K562 (cell line): Measurements from ENCODE around the gene CAPS. TPM values are rescaled to one million over a fixed set of nuclear protein-coding genes. Genes with fewer than 3 reads are reported as not detected.

Source experiments
- ATAC-seq: fragments of 200-7000 bp; cut with Tn5 transposase; 3 replicates; pipeline ENCODE4 v1.9.1; 2020; ENCODE audit warnings: moderate library complexity
- BruUV-seq: library from RNA; stranded (reverse); fragments of 400-500 nt; replicated peaks from 2 replicates; lab custom pipeline; 2021; lab: Mats Ljungman, UMichigan
- CTCF ChIA-PET: fragments of 300-600 bp; formaldehyde crosslinking; extraction: SDS; loops from one replicate; lab custom pipeline; 2021; ENCODE audit warnings: low intra/inter-chr PET ratio; lab: Yijun Ruan, JAX
- POLR2A ChIA-PET: fragments of 300-600, 350-650 bp; sonication (Branson Sonifier 250); formaldehyde crosslinking; extraction: SDS; loops from one replicate; lab custom pipeline; 2021; ENCODE audit warnings: antibody characterized with exemption, inconsistent platforms; lab: Yijun Ruan, JAX
- DNase-seq, 4 experiments: peaks; one replicate each; pipeline versions ENCODE4 v3.0.0 to v3.0.0-alpha.2; 2011 to 2018; ENCODE audit warnings: low spot score in 3 of 4, mixed read lengths in 3 of 4; ENCODE audit errors: extremely low read depth in 1 of 4
- FAIRE-seq: peaks from 2 replicates; lab custom pipeline; 2011; peaks lifted over from hg19 to GRCh38; lab: Jason Lieb, UNC
- H2AFZ ChIP-seq: 2 replicates; pipeline ENCODE4 v1.6.0; 2011; ENCODE audit warnings: low read depth, low read length, control low read depth, inconsistent platforms
- H3K27ac ChIP-seq: fragments of 200-600 bp; 3 replicates; pipeline ENCODE4 v1.8.0; 2011; ENCODE audit warnings: low read depth, mild to moderate bottlenecking, control low read depth, inconsistent platforms, low read length, moderate library complexity, mixed read lengths; ENCODE audit errors: extremely low read depth
- H3K27me3 ChIP-seq, 2 experiments: fragments of 300-600 bp in 1 of 2; 2 replicates in 1 of 2; 3 replicates in 1 of 2; pipeline versions ENCODE4 v1.6.0 to v1.8.0; 2011; ENCODE audit warnings: inconsistent platforms in 2 of 2, low read length in 2 of 2, mild to moderate bottlenecking in 1 of 2, mixed read lengths in 1 of 2, moderate library complexity in 1 of 2; ENCODE audit not compliant: control insufficient read depth in 2 of 2, insufficient read depth in 2 of 2
- H3K36me3 ChIP-seq: fragments of 300-600 bp; 3 replicates; pipeline ENCODE4 v1.8.0; 2011; ENCODE audit warnings: mild to moderate bottlenecking, low read length, inconsistent platforms; ENCODE audit not compliant: control insufficient read depth, insufficient read depth
- H3K4me1 ChIP-seq, 2 experiments: fragments of 200-600 bp in 1 of 2; replicated peaks in 1 of 2; 2 replicates in 1 of 2; 3 replicates in 1 of 2; pipeline versions ENCODE4 v1.5.1 to v1.8.0; 2011; ENCODE audit warnings: inconsistent platforms in 2 of 2, low read length in 2 of 2, mild to moderate bottlenecking in 1 of 2, mixed read lengths in 1 of 2, moderate library complexity in 1 of 2; ENCODE audit not compliant: control insufficient read depth in 2 of 2, insufficient read depth in 2 of 2
- H3K4me2 ChIP-seq: 2 replicates; pipeline ENCODE4 v1.6.1; 2011; ENCODE audit warnings: low read length, control low read depth, inconsistent platforms, mixed read lengths; ENCODE audit not compliant: insufficient read depth
- H3K4me3 ChIP-seq: fragments of 200-600 bp; sonication (generic), shearing (Covaris generic); 2 replicates; pipeline ENCODE4 v1.5.1; 2016; ENCODE audit warnings: control low read depth, inconsistent platforms
- H3K79me2 ChIP-seq: fragments of 200-600 bp; 3 replicates; pipeline ENCODE4 v1.8.0; 2011; ENCODE audit warnings: low read length, inconsistent platforms; ENCODE audit not compliant: control insufficient read depth, insufficient read depth
- H3K9ac ChIP-seq, 2 experiments: 2 replicates each; pipeline versions ENCODE4 v1.6.0 to v1.6.1; 2011; ENCODE audit warnings: low read depth in 2 of 2, low read length in 2 of 2, control low read depth in 1 of 2, inconsistent platforms in 1 of 2, mild to moderate bottlenecking in 1 of 2, mixed read lengths in 1 of 2; ENCODE audit not compliant: insufficient read depth in 1 of 2
- H3K9me1 ChIP-seq: one replicate; pipeline ENCODE4 v1.6.0; 2011; ENCODE audit warnings: inconsistent platforms, mild to moderate bottlenecking, low read length, moderate library complexity; ENCODE audit not compliant: control insufficient read depth, insufficient read depth
- H3K9me3 ChIP-seq: replicated peaks from 2 replicates; pipeline ENCODE4 v1.5.1; 2011; ENCODE audit warnings: low read depth, low read length, inconsistent platforms; ENCODE audit not compliant: control insufficient read depth, insufficient read depth
- H4K20me1 ChIP-seq: replicated peaks from 2 replicates; pipeline ENCODE4 v1.6.1; 2011; ENCODE audit warnings: low read length, inconsistent platforms, mixed read lengths; ENCODE audit not compliant: control insufficient read depth, insufficient read depth
- BRD4 ChIP-seq: fragments of 200-600 bp; sonication (generic); IDR thresholded peaks from 2 replicates; pipeline ENCODE4 v1.6.1; 2017; ENCODE audit warnings: inconsistent platforms
- ELF2 ChIP-seq: fragments of 250-450 bp; sonication (Bioruptor Pico); IDR thresholded peaks from 2 replicates; pipeline ENCODE4 v1.5.0; 2021; ENCODE audit warnings: mild to moderate bottlenecking
- HMGN3 ChIP-seq: IDR thresholded peaks from 2 replicates; pipeline ENCODE4 v1.6.1; 2011; ENCODE audit warnings: borderline replicate concordance, low read depth, mild to moderate bottlenecking, mixed read lengths, low read length; ENCODE audit not compliant: insufficient read length; ENCODE audit errors: extremely low read depth
- HNRNPH1 ChIP-seq: fragments of 200-400 bp; formaldehyde crosslinking; optimal IDR thresholded peaks from 2 replicates; pipeline ENCODE3; 2017; ENCODE audit warnings: low read depth, mild to moderate bottlenecking, low read length, moderate library complexity
- KLF10 ChIP-seq: fragments of 250-450 bp; sonication (Bioruptor Pico); IDR thresholded peaks from 2 replicates; pipeline ENCODE4 v1.6.1; 2021; ENCODE audit warnings: matching md5 sums
- MYC ChIP-seq, 2 experiments: fragments of 250-450 bp in 1 of 2; sonication (Bioruptor Pico) in 1 of 2; IDR thresholded peaks; 2 replicates each; pipeline versions ENCODE4 v1.5.1 to v1.6.1; 2012 to 2021; ENCODE audit warnings: low read depth in 2 of 2, borderline replicate concordance in 1 of 2, improper control_type of control experiment in 1 of 2, low read length in 1 of 2, mild to moderate bottlenecking in 1 of 2, moderate library complexity in 1 of 2
- NFIX ChIP-seq: fragments of 250-450 bp; sonication (Bioruptor Pico); IDR thresholded peaks from 2 replicates; pipeline ENCODE4 v1.4.0; 2020; ENCODE audit warnings: low read depth, mild to moderate bottlenecking, moderate library complexity
- POLR2A ChIP-seq: fragments of 450-650 bp; conservative IDR thresholded peaks from 2 replicates; pipeline ENCODE4 v1.6.1; 2016
- SRSF9 ChIP-seq: fragments of 200-400 bp; formaldehyde crosslinking; IDR thresholded peaks from 2 replicates; pipeline ENCODE4 v1.6.1; 2017; ENCODE audit warnings: low read depth, low read length, borderline replicate concordance
- TAL1 ChIP-seq: fragments of 450-650 bp; IDR thresholded peaks from 2 replicates; pipeline ENCODE4 v1.6.1; 2016; ENCODE audit warnings: mild to moderate bottlenecking
- THAP12 ChIP-seq: fragments of 250-450 bp; sonication (Bioruptor Pico); IDR thresholded peaks from 2 replicates; pipeline ENCODE4 v1.9.0; 2021; ENCODE audit warnings: mild to moderate bottlenecking, inconsistent platforms
- ZEB2 ChIP-seq: fragments of 450-650 bp; IDR thresholded peaks from 2 replicates; pipeline ENCODE4 v1.6.1; 2016
- ZNF239 ChIP-seq: fragments of 250-450 bp; sonication (Bioruptor Pico); IDR thresholded peaks from 2 replicates; pipeline ENCODE4 v1.4.0; 2020; ENCODE audit warnings: mild to moderate bottlenecking
- ZNF764 ChIP-seq: fragments of 250-450 bp; sonication (Bioruptor Pico); IDR thresholded peaks from 2 replicates; pipeline ENCODE4 v1.4.0; 2020; ENCODE audit warnings: low read depth, mild to moderate bottlenecking, moderate library complexity
- WGBS: fragments of 100-300 bp; shearing (Covaris generic); methylation state at CpG from one replicate; pipeline ENCODE4 v1.1.6; 2016; ENCODE audit warnings: low coverage, mixed read lengths; ENCODE audit not compliant: insufficient coverage; ENCODE audit errors: missing lambda C conversion rate; 5-methylcytosine and 5-hydroxymethylcytosine counted together
- in situ Hi-C: fragments of 300-500 bp; cut with MboI; formaldehyde crosslinking; loops from 4 replicates; pipeline ENCODE4 v1.15.0; 2018; ENCODE audit warnings: inconsistent platforms, mixed read lengths
- intact Hi-C: fragments of 100-400 bp; cut with micrococcal nuclease; formaldehyde crosslinking; loops from 2 replicates; pipeline ENCODE4 v1.14.2; 2022
- polyA plus RNA-seq, 8 experiments: library from polyadenylated mRNA; depleted of rRNA in 4 of 8; stranded (reverse) in 5 of 8; unstranded in 3 of 8; fragments of >200 nt; fragmentation: Nextera tagmentation in 2 of 8; fragmentation: Illumina TruSeq in 1 of 8; extraction: Ambion mirVana in 2 of 8; extraction: Trizol in 1 of 8; gene quantifications; 2 replicates each; pipeline versions ENCODE4 v1.2.1 to v1.2.3, GENCODE V29; 2011 to 2014; ENCODE audit warnings: inconsistent platforms in 1 of 8, missing spikeins in 1 of 8
- total RNA-seq, 7 experiments: library from RNA; depleted of rRNA in 6 of 7; stranded (reverse); fragments of >200 nt in 6 of 7; fragmentation: Illumina TruSeq in 2 of 7; extraction: Trizol in 2 of 7; gene quantifications; 2 replicates each; pipeline versions ENCODE4 v1.2.1 to v1.2.3, GENCODE V29; 2011 to 2021; ENCODE audit warnings: low replicate concordance in 1 of 7
- TF ChIP-seq, protein P1 (sequence below): sonication (generic); formaldehyde crosslinking; IDR thresholded peaks from 2 replicates; pipeline ENCODE4 v1.8.0; 2022; ENCODE audit warnings: missing genetic modification reagents, mild to moderate bottlenecking, borderline replicate concordance

CAPS gene
- total and polyA plus RNA-seq, 9 of the 15 experiments (the other 6 are each of a cell fraction or from before 2014, with no cell fraction given), result 0.15 to 4.0 (median 0.91) TPM

GRCh38 chr19:5915782-5916165, 1.7 kb downstream of the CAPS start:
- Histone ChIP-seq H3K27ac (no peak overlapping the region), H3K4me3 (no peak overlapping the region), H3K9me1 (no peaks in the 10 kb centered on the region), H3K9ac (no peak overlapping the region), H3K4me2 (no peak overlapping the region), H4K20me1 (no peaks in the 10 kb centered on the region), H2AFZ (no peak overlapping the region), H3K9me3 (no peaks in the 10 kb centered on the region), H3K27me3 (no peaks in the 10 kb centered on the region), H3K79me2 (no peaks in the 10 kb centered on the region), H3K4me1 (peaks cover 0 to 15% of the 10 kb centered on the region in 2 experiments; a peak in 2 of 5 replicates), H3K36me3 (peaks cover 55% of the 10 kb centered on the region; the same call in 1 of the 3 replicates)
- 91% methylated on average over 11 of the region's 11 CpGs for WGBS
- in situ Hi-C loops (no loop called here), intact Hi-C loops (no loop called here)
- no peak for FAIRE-seq
- ChIA-PET CTCF (no interaction called here), POLR2A (interaction anchor here (0.6 kb wide), 1 partner anchor 28 kb away, joined by 3 read pairs; no protein-coding TSS in a partner anchor)
- TF ChIP-seq THAP12 (no peak), KLF10 (CRISPR knock-in tag) (no peak), ZNF239 (CRISPR knock-in tag) (no peak), ZNF764 (no peak), BRD4 (no peak), POLR2A (no peak), ELF2 (CRISPR knock-in tag) (no peak), SRSF9 (no peak), HNRNPH1 (no peak), MYC (IDR thresholded peaks at IDR 0.05; ENCODE audit: low read depth, low read length) (no peak), MYC (CRISPR knock-in tag; IDR thresholded peaks at IDR 0.05; ENCODE audit: borderline replicate concordance, low read depth) (no peak), TAL1 (no peak), HMGN3 (no peak), ZEB2 (no peak), NFIX (CRISPR knock-in tag) (no peak)
- TF ChIP-seq, protein P1, sequence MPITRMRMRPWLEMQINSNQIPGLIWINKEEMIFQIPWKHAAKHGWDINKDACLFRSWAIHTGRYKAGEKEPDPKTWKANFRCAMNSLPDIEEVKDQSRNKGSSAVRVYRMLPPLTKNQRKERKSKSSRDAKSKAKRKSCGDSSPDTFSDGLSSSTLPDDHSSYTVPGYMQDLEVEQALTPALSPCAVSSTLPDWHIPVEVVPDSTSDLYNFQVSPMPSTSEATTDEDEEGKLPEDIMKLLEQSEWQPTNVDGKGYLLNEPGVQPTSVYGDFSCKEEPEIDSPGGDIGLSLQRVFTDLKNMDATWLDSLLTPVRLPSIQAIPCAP (CRISPR knock-in tag), result no peak
- no peak for DNase-seq
- BruUV-seq, result no TSS peak
- no peak for ATAC-seq
